Esophagus muscularis mucosa (tissue), 4 donors: ENCODE measurements around the gene ZNF766. TPM values are rescaled to one million over a fixed set of nuclear protein-coding genes. Genes with fewer than 3 reads are reported as not detected.
A peak's percentile ranks its signal among the peaks of the same experiment; 100 is the strongest.

Source experiments
- DNase-seq: peaks from one replicate; pipeline ENCODE4 v3.0.0-alpha.2; 2017; ENCODE audit errors: extremely low spot score
- H3K27ac ChIP-seq, 4 donors: fragments of 200-600 bp; sonication (generic); replicated peaks in 1 of 4; 1 replicate in 3 of 4; 2 replicates in 1 of 4; pipeline ENCODE4 v1.5.1; 2016 to 2019; ENCODE audit warnings: mild to moderate bottlenecking in 1 of 4
- H3K27me3 ChIP-seq, 4 donors: fragments of 200-600 bp; sonication (generic); one replicate each; pipeline versions ENCODE4 v1.5.1 to v1.6.0; 2016 to 2019
- H3K36me3 ChIP-seq, 4 donors: fragments of 200-600 bp; sonication (generic); one replicate each; pipeline ENCODE4 v1.5.1; 2016 to 2019
- H3K4me1 ChIP-seq, 4 donors: fragments of 200-600 bp; sonication (generic); one replicate each; pipeline ENCODE4 v1.5.1; 2016 to 2019
- H3K4me3 ChIP-seq, 4 donors: fragments of 200-600 bp; sonication (generic); 1 replicate in 2 of 4; 2 replicates in 2 of 4; pipeline ENCODE4 v1.5.1; 2016 to 2019; ENCODE audit warnings: mild to moderate bottlenecking in 4 of 4, moderate library complexity in 1 of 4
- H3K9me3 ChIP-seq, 4 donors: fragments of 200-600 bp; sonication (generic); 1 replicate in 3 of 4; 2 replicates in 1 of 4; pipeline ENCODE4 v1.5.1; 2016 to 2019
- CTCF ChIP-seq, 3 experiments: fragments of 200-600 bp in 2 of 3; fragments of 450-650 bp in 1 of 3; sonication (generic) in 2 of 3; IDR thresholded peaks; one replicate each; pipeline ENCODE4 v1.5.1; 2017 to 2019; ENCODE audit warnings: antibody characterized with exemption in 3 of 3, mild to moderate bottlenecking in 2 of 3, moderate library complexity in 1 of 3
- EP300 ChIP-seq: sonication (generic); formaldehyde crosslinking; IDR thresholded peaks from one replicate; pipeline ENCODE4 v1.6.1; 2017; ENCODE audit warnings: antibody characterized with exemption
- POLR2A ChIP-seq: fragments of 450-650 bp; IDR thresholded peaks from one replicate; pipeline ENCODE4 v1.6.1; 2017; ENCODE audit warnings: antibody characterized with exemption, moderate library complexity, mild to moderate bottlenecking, low read depth
- POLR2AphosphoS5 ChIP-seq, 2 donors: sonication (generic); formaldehyde crosslinking; IDR thresholded peaks; one replicate each; pipeline ENCODE4 v1.6.1; 2017; ENCODE audit warnings: antibody characterized with exemption in 2 of 2
- WGBS: methylation state at CpG from one replicate; pipeline ENCODE4 v1.1.5; 2018; 5-methylcytosine and 5-hydroxymethylcytosine counted together
- intact Hi-C: fragments of 100-400 bp; cut with DNase I; formaldehyde crosslinking; loops from one replicate; pipeline ENCODE4 v1.15.1; 2023
- total RNA-seq, 4 donors: library from RNA; depleted of rRNA; stranded (reverse); fragments of >200 nt; gene quantifications; one replicate each; pipeline versions ENCODE4 v1.1.0 to v1.2.1, GENCODE V29; 2016

ZNF766 gene
- total RNA-seq, 4 donors from 2014 or later = 8.3 to 13.9 (median 10.8) TPM

- 17% methylated on average over 18 of the region's 18 CpGs for WGBS
- Histone ChIP-seq H3K27ac (peak overlapping the region; percentile 89 to 97 (median 94)), H3K9me3 (peaks cover 0 to 9% (median 4%) of the 10 kb centered on the region in 4 donors), H3K36me3 (peaks cover 24 to 41% (median 36%) of the 10 kb centered on the region in 4 donors), H3K4me1 (peaks cover 15 to 21% (median 19%) of the 10 kb centered on the region in 4 donors), H3K27me3 (no peaks in the 10 kb centered on the region), H3K4me3 (peak overlapping the region; percentile 86 to 89 (median 86))
- TF ChIP-seq POLR2A = no peak
- TF ChIP-seq CTCF (IDR thresholded peaks at IDR 0.05) = no peak
- TF ChIP-seq POLR2AphosphoS5 (IDR thresholded peaks at IDR 0.05) = no peak
- TF ChIP-seq EP300 = no peak
- intact Hi-C loops = loop anchor here (1.0 kb wide), 1 partner anchor 28 kb away; the partner anchor contains the start of gene ZNF766
- no peak for DNase-seq
Measured at GRCh38 chr19:52297601-52298364, 28.4 kb downstream of the ZNF766 start.

- Histone ChIP-seq H3K4me1 (no peaks in the 10 kb centered on the region), H3K27ac (no peak overlapping the region), H3K9me3 (peaks cover 0 to 98% (median 93%) of the 10 kb centered on the region in 4 donors), H3K27me3 (no peaks in the 10 kb centered on the region), H3K4me3 (no peak overlapping the region), H3K36me3 (peaks cover 84 to 98% (median 92%) of the 10 kb centered on the region in 4 donors)
- TF ChIP-seq POLR2AphosphoS5 (IDR thresholded peaks at IDR 0.05) (no peak), POLR2A (no peak), EP300 (no peak), CTCF (IDR thresholded peaks at IDR 0.05) (no peak)
- 97% methylated on average over 10 of the region's 10 CpGs for WGBS
- intact Hi-C loops = no loop called here
- no peak for DNase-seq
Measured at GRCh38 chr19:52307275-52307674, 37.9 kb downstream of the ZNF766 start.

- no peaks in the 10 kb centered on the region for H3K27me3 ChIP-seq
- TF ChIP-seq EP300 = no peak
- TF ChIP-seq POLR2A = no peak
- TF ChIP-seq POLR2AphosphoS5 (IDR thresholded peaks at IDR 0.05) = no peak
- no peak for TF ChIP-seq CTCF (IDR thresholded peaks at IDR 0.05)
- H3K27ac ChIP-seq = no peak overlapping the region
- DNase-seq = no peak
- peaks cover 54 to 63% (median 58%) of the 10 kb centered on the region in 4 donors for H3K36me3 ChIP-seq
- H3K4me3 ChIP-seq = no peak overlapping the region
- peaks cover 61 to 100% (median 100%) of the 10 kb centered on the region in 4 donors for H3K9me3 ChIP-seq
- WGBS = 94% methylated on average over 6 of the region's 6 CpGs
- intact Hi-C loops = no loop called here
- no peaks in the 10 kb centered on the region for H3K4me1 ChIP-seq
Measured at GRCh38 chr19:52322429-52322828, 53.0 kb downstream of the ZNF766 start.

- DNase-seq = no peak
- TF ChIP-seq CTCF (IDR thresholded peaks at IDR 0.05) = no peak
- no peak for TF ChIP-seq EP300
- no peak for TF ChIP-seq POLR2AphosphoS5 (IDR thresholded peaks at IDR 0.05)
- no peak for TF ChIP-seq POLR2A
- Histone ChIP-seq H3K27ac (no peak overlapping the region), H3K36me3 (no peaks in the 10 kb centered on the region), H3K4me3 (no peak overlapping the region), H3K27me3 (no peaks in the 10 kb centered on the region), H3K4me1 (peaks cover 2 to 8% (median 4%) of the 10 kb centered on the region in 4 donors), H3K9me3 (peaks cover 0 to 88% (median 80%) of the 10 kb centered on the region in 4 donors)
- intact Hi-C loops = no loop called here
- WGBS = 96% methylated on average over 10 of the region's 10 CpGs
Measured at GRCh38 chr19:52331757-52332156, 62.4 kb downstream of the ZNF766 start.
